ENCODE results near the gene PDIA2. TPM values are rescaled to one million over a fixed set of nuclear protein-coding genes. Genes with fewer than 3 reads are reported as not detected.

Gene PDIA2
- total RNA-seq, 2 donors from 2014 or later = not detected

DNA sequence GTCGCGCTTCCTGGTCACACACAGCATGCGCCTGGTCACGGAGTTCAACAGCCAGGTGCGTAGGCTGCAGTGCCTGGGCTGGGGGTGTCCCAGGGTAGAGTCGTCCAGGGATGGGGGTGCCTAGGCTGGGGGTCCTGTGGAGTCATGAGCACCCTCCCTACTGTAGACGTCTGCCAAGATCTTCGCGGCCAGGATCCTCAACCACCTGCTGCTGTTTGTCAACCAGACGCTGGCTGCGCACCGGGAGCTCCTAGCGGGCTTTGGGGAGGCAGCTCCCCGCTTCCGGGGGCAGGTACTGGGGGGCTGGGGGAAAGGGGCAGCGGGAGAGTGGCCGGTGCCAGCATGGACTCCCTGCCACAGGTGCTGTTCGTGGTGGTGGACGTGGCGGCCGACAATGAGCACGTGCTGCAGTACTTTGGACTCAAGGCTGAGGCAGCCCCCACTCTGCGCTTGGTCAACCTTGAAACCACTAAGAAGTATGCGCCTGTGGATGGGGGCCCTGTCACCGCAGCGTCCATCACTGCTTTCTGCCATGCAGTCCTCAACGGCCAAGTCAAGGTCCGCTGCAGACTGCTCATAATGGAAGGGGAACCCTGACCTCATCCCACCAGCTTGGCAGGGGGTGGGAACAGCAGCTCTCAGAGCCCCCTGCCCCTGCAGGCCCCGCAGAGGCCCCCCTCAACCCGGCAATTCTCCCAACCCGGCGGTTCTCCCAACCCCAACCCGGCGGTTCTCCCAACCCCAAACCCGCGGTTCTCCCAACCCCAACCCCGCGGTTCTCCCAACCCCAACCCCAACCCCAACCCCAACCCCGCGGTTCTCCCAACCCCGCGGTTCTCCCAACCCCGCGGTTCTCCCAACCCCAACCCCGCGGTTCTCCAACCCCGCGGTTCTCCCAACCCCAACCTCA is 2.4 kb downstream of the PDIA2 start:
- DNase-seq (ENCODE audit: low spot score in 2 of 2) (no peak), ATAC-seq (no peak)
- Mint-ChIP-seq H3K36me3 (no peaks in the 10 kb centered on the region), H3K27ac (no peak overlapping the region), H3K9me3 (no peaks in the 10 kb centered on the region)

DNA sequence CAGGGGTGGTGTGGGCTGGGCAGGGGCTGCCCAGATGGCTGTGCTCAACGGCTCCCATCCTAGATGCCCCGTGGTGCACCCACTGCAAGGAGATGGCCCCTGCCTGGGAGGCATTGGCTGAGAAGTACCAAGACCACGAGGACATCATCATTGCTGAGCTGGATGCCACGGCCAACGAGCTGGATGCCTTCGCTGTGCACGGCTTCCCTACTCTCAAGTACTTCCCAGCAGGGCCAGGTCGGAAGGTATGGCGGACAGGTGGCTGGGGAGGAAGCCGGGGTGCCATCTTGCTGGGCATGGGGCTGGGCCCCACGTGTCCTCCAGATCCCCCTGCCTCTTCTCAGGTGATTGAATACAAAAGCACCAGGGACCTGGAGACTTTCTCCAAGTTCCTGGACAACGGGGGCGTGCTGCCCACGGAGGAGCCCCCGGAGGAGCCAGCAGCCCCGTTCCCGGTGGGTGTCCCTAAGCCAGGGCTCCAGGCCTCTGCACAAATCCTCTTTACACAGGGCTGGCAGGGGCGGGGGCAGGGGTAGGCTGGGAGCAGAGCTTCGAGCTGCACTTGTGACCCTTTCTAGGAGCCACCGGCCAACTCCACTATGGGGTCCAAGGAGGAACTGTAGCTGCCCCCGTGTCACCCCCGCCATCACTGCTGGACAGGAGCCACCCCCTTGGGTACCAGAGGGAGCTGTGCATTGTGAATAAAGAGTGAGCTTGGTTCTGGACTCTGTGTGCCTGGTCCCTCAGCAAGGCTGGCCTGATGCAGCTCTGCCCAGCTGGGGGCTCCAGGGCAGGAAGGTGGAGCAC is 3.7 kb downstream of the PDIA2 start:
- DNase-seq (ENCODE audit: low spot score in 2 of 2) (no peak), ATAC-seq (no peak)
- H3K9me3 Mint-ChIP-seq = no peaks in the 10 kb centered on the region
- H3K36me3 Mint-ChIP-seq = no peaks in the 10 kb centered on the region
- H3K27ac Mint-ChIP-seq = no peak overlapping the region

DNA sequence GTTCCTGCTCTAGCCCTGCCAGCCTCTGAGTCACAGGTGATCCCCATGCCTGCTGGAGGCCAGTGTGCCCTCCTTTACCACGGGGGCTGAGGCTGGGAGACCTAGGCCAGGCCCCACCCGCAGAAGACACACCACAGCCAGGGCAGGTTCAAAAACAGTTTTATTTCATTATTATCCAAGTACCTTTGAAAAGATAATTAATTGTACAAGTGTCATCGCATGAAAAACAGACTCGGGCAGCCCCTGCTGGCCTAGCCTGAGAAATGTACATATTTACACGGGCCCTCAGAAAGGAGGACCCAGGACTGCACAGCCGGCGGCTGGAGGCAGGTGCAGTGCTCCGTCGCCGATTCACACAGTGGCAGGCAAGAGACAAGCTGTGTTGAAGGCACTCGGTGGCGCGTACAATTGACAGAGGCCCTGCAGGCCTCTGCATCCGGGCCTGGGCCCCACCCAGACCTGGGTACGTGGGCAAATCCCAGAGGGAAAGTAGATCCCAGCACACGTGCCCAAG is 4.4 kb downstream of the PDIA2 start:
- DNase-seq (ENCODE audit: low spot score in 2 of 2) (no peak), ATAC-seq (no peak)
- H3K36me3 Mint-ChIP-seq = peaks cover 0 to 2% of the 10 kb centered on the region in 2 donors
- H3K27ac Mint-ChIP-seq = no peak overlapping the region
- H3K9me3 Mint-ChIP-seq = no peaks in the 10 kb centered on the region

DNA sequence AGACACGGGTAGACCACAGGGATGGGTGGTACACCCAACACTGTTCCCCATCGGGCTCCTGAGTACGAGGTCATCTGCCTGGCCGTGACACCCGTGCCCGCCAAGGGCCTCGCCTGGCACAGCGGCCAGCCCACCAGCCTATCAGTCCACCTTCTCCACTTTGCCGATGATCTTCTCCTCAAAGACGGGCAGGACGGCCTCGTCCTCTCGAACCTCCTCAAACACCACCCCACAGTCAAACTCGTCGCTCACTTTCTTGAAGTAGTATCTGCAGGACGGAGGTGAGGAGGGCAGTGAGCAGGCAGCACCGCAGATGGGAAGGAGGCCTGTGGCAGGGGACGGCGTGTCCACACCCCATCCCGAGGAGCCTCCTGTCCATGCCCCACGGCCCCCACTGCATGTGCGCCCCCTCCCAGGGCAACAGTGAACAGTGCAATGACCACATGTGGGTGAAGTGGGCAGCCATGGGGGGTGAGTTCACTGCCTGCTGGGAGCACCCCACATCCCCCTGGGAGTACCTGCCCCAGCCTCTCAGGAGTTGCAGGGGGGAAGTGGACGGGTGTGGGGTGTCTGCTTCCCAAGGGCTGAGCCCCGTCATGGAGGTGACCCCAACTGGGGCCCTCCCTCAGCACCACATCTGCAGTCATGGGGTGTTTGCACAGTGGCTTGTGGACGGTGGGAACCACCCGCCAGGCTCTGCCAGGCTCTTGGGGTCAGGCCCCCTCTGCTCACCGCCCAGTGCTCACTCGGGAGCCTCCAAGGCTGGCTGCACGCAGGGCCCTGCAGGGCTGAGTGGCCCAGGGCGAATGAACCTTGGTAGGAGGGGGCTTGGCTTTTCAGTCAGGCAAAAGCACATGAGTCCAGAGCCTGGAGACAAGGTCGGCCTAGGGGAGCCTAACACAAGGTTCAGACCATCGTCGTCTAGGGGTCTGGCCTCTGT is 5.3 kb downstream of the PDIA2 start:
- DNase-seq (ENCODE audit: low spot score in 2 of 2) = no peak
- no peaks in the 10 kb centered on the region for H3K9me3 Mint-ChIP-seq
- ATAC-seq = no peak
- no peak overlapping the region for H3K27ac Mint-ChIP-seq
- H3K36me3 Mint-ChIP-seq = peaks cover 0 to 6% of the 10 kb centered on the region in 2 donors

DNA sequence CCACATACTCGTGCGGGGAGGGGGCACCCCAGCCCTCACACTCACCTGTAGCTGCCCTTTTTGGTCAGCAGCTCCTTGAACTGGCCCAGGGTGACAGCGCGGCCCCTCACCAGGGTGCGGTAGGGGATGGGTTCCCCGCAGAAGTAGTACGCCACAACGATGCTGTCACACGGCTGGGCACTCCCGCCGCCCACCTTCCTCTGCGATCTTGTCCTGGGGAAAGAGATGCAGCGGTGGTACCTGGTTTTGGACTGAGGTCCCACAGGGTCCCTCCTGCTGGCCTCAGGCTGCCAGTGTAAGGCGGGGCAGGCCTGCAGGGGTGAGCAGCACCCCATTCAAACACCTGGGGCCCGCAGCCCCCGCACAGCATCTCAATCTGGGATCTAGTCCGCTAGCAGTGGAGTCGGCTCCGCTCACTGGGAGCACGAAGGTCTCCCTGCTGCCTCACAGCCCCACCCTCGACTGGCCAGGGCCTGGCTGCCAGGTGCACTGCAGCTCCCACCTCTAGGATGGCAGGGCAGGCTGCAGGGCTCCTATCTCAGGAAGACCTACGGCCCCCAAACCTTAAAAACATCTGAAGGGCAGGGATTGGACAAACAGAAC is 6.5 kb downstream of the PDIA2 start:
- Mint-ChIP-seq H3K36me3 (peaks cover 0 to 6% of the 10 kb centered on the region in 2 donors), H3K9me3 (no peaks in the 10 kb centered on the region), H3K27ac (no peak overlapping the region)
- ATAC-seq (no peak), DNase-seq (ENCODE audit: low spot score in 2 of 2) (no peak)

DNA sequence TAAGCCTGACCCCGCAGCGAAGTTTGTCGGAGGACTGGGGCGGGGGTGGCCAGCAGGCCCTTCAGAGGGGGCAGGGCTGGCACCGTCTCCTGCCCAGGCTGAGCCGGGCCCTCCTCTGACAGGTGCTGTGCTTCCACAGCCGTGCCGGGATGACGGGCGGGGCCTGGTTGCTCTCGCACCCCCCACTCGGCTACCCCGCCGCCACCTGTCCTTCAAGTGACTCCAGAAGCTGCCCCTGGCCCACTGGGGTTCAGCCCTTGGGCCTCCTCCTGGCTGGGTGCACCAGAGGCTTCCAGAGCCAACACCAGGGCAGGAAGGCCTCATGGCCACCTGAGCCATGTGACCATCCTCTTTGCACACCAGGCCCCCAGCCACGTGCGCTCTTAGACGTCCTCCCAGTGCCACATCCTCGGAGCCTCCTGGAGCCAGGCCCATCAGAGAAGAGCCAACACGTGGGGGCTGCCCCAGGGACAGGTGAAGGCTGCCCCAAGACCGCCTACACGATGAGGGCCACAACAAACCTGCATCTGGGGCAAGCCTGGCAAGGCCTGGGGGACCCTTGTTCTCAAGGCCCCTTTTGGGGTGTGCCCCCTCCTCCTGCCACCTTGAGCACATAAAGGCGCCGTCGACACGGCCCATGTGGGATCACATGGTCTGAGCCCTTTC is 7.2 kb downstream of the PDIA2 start:
- H3K36me3 Mint-ChIP-seq = peaks cover 0 to 6% of the 10 kb centered on the region in 2 donors
- H3K9me3 Mint-ChIP-seq = no peaks in the 10 kb centered on the region
- ATAC-seq (no peak), DNase-seq (ENCODE audit: low spot score in 2 of 2) (no peak)
- H3K27ac Mint-ChIP-seq = peak overlapping the region in 1 of 2 donors; percentile 25

DNA sequence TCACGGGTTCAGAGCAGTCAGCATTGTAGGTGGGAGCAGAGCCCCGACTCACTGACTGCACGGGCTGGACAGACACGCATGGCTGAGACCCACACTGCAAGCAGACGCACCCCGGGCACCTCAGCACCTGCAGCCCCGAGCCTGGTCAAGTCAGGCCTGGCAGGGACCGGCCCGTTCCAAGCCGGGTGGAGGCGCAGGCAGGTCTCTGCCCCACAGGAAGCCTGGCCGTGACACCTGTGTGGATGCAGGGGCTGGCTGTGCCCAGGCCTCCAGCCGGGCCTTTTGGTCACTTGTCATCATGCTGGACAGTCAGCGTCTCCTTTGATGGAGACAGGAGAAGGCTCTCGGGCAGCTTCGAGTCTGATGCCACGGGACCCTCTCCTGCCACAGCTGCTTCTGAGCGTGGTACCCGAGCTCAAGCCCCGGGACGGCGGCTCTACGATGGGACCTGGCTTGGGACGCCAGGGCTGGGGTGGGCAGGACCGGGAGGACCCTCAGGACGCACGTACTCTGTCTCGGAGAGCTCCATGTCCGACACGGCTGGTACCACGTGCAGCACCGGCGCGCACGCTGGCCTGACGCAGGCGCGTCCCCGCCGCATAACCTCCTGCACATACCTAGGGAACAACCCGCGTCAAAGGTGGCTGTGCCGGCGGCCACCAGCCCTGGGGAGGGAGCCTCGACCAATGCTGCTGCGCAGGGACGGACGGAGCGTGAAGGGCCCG is 7.9 kb downstream of the PDIA2 start:
- DNase-seq (ENCODE audit: low spot score in 2 of 2) = no peak
- Mint-ChIP-seq H3K36me3 (peaks cover 0 to 6% of the 10 kb centered on the region in 2 donors), H3K9me3 (no peaks in the 10 kb centered on the region), H3K27ac (peak overlapping the region in 1 of 2 donors; percentile 25)
- ATAC-seq = no peak

DNA sequence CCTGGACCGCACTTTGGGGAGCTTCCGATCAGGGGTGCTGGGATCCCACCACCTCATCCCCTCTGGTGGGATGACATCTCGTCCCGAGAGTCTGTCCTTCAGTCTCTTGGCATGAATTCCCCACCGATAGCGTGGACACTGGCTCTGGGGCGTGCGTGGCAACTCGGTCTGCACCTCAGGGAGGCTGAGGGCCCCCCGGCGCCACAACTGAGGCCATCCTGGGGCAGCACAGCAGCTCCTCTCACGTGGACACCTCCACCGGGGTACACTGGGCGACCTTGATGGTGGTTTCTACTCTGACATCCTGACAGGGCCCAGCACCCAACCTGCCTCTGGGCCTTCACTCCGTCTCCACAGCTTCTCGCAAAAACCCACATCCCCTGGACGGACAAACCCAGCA is 8.6 kb downstream of the PDIA2 start:
- no peak for DNase-seq (ENCODE audit: low spot score in 2 of 2)
- peaks cover 0 to 6% of the 10 kb centered on the region in 2 donors for H3K36me3 Mint-ChIP-seq
- H3K9me3 Mint-ChIP-seq = no peaks in the 10 kb centered on the region
- peak overlapping the region in 1 of 2 donors; percentile 36 for H3K27ac Mint-ChIP-seq
- no peak for ATAC-seq

DNA sequence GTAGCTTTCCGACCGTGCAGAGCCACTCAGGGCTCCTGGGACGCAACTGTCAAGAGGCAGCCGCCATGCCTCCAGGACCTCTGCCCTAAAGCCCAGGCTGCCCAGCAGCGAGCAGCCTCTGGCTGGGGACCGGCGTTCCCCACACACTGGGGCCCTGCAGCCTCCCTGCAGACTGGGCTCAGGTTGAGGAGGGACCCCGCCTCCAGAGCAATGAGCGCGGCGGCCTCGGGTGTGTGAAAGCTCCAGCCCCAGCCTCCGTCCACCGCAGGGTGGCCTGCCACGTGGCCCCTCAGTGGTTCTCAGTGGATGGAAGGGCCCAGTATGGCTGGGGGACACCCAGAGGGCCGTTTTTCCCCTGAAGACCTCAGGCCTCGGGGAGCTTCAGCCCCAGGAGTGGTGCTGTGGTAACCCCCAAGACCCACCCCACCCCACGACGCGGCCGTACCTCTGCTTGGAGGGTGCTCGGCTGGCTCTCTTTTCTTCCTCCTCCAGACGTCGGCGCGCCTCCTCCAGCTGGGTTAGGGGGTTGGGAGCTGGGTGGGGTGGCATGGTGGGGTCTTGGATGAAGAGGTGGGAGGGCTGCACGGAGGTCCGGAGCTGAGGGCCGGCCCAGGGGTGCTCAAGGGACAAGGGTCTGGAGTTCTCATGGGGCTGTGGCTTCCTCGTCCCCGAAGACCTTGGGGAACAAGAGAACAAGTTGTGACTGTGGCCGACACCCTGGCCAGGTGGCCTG is 10.2 kb downstream of the PDIA2 start:
- Mint-ChIP-seq H3K9me3 (no peaks in the 10 kb centered on the region), H3K27ac (no peak overlapping the region), H3K36me3 (peaks cover 0 to 6% of the 10 kb centered on the region in 2 donors)
- ATAC-seq (no peak), DNase-seq (ENCODE audit: low spot score in 2 of 2) (no peak)

DNA sequence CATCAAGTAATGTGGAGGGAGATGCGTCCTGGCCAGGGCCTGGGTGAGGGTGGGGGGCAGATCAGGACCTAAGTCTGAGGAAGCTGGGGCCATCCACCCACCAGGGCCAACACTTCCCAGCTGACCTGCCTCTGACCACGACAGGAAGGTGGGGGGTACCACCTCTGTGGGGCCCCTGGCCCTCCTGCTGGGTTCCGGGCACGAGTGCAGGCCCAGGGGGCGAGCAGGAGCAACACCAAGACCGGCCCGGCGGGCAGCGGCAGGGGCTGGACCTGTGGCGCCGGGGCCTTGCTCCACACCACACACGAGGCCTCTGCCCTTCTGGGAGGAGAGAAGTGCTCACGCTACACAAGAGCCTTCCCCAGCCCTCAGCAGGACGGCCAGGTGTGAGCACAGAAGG is 13.3 kb downstream of the PDIA2 start:
- Mint-ChIP-seq H3K9me3 (no peaks in the 10 kb centered on the region), H3K27ac (no peak overlapping the region), H3K36me3 (peaks cover 0 to 6% of the 10 kb centered on the region in 2 donors)
- ATAC-seq (no peak), DNase-seq (ENCODE audit: low spot score in 2 of 2) (no peak)

DNA sequence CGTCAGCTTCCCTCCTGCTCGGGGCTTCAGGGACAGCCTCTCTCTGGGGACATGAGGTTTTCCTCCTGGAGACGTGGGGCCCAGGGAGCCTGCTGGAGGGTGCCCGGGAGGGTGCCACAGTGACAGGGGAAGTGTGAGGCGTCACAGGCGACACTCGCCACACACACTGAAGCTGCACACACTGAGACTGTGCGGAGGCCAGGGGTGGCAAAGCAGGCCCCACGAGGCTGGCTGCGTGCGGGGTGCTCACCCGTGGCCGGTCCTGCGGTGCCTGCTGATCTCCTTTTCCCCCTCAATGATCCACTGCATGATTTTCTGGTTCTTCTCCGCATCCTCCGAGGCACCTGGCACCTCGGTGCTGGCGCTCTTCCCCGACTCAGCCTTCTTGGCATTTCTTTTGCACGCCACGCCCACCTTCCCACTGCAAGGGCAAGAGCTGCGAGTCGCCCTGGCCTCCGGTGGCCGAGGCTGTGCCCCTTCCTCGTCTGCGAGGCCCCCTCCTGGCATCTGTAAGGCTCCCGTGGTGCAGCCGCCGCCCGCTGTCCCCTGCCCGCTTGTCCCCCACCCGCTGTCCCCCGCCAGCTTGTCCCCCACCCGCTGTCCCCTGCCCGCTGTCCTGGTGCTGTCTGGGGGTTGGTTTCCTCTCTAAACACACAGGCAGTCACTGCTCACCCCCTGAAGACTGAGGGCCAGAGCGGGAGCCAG is 14.0 kb downstream of the PDIA2 start:
- no peaks in the 10 kb centered on the region for H3K9me3 Mint-ChIP-seq
- DNase-seq (ENCODE audit: low spot score in 2 of 2) = no peak

DNA sequence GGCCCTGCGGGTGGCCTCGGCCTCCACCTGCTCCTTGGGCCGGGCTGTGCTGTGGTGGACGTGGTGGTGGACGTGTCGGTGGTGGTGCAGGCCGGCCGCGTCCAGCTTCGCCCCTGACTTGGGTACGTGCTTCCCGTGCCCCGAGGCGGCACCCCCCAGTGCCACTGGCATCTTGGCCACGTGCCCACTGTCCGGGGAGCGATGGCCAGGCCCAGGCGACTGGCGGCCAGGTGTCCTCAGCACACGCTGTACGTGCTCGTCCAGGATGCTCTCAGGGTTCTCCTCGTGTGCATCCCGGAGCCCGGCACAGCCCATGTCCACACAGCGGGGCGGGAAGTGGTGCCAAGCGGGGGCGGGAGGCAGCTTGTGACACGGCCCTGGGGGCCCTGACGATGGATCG is 14.9 kb downstream of the PDIA2 start:
- H3K36me3 Mint-ChIP-seq = no peaks in the 10 kb centered on the region
- DNase-seq (ENCODE audit: low spot score in 2 of 2) (no peak), ATAC-seq (no peak)

More for the DNA sequence above, 14.0 kb downstream of the PDIA2 start:
- no peak for ATAC-seq
- Mint-ChIP-seq H3K27ac (no peak overlapping the region), H3K36me3 (peaks cover 0 to 6% of the 10 kb centered on the region in 2 donors)

DNA sequence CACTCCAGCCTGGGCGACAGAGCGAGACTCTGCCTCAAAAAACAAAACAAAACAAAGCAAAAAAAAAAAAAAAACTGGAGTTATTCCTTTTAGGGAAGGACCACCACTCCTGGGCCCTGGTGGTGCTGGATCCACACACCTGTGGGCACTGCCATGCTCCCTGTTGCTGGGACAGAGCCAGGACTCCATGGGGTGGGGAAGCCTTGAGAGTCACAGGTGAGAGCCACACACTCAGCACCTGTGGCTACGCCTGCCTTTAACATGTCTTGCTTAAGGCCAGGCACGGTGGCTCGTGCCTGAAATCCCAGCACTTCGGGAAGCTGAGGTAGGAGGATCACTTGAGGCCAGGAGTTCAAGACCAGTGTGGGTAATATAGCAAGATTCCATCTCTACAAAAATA is 18.3 kb downstream of the PDIA2 start:
- DNase-seq (ENCODE audit: low spot score in 2 of 2) = no peak
- H3K36me3 Mint-ChIP-seq = no peaks in the 10 kb centered on the region
- no peaks in the 10 kb centered on the region for H3K9me3 Mint-ChIP-seq
- no peak for ATAC-seq
- no peak overlapping the region for H3K27ac Mint-ChIP-seq

More for the DNA sequence above, 14.9 kb downstream of the PDIA2 start:
- H3K27ac Mint-ChIP-seq = no peak overlapping the region
- no peaks in the 10 kb centered on the region for H3K9me3 Mint-ChIP-seq

DNA sequence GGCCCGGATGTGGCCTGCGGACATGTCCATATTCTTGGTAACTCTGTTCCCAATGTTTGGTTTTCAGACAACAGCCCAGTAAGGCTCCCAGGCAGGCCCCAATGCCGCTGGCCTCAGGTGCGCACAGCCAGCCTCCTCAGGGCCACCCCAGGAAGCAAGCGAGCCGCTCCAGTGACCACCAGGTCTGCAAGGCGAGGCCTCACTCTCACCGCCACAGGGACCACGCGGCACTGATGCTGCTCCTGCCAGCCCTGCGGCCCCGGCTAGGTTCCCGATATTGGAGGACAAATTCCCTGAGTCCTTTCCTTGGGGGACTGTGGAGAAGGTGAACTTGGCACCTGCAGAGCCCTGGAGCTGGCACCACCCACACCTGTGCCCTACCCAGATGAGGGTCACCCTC is 19.0 kb downstream of the PDIA2 start:
- Mint-ChIP-seq H3K27ac (no peak overlapping the region), H3K36me3 (no peaks in the 10 kb centered on the region), H3K9me3 (no peaks in the 10 kb centered on the region)
- no peak for DNase-seq (ENCODE audit: low spot score in 2 of 2)
- no peak for ATAC-seq
